ENCODE data around the gene AHNAK2.
"Not testable (repeated sequence)": the region's sequence is repeated elsewhere in the genome, so short reads cannot be mapped to it uniquely, and the experiment has no call there.

AHNAK2 gene

GRCh38 chr14:104891664-104892530 lies 86.3 kb downstream of the AHNAK2 start:
- Histone ChIP-seq H3K4me3 (replicated peaks; ENCODE audit: insufficient read depth, low read length) (no peak overlapping the region), H3K27ac (replicated peaks) (no peak overlapping the region), H3K27me3 (ENCODE audit: insufficient read depth, poor library complexity, severe bottlenecking) (no peaks in the 10 kb centered on the region)
- no peak for DNase-seq (ENCODE audit: low read depth in 1 of 2, low spot score in 1 of 2)
- no peak for TF ChIP-seq CTCF (IDR thresholded peaks at IDR 0.05; ENCODE audit: insufficient read depth, low read length)
- no peak for TF ChIP-seq GABPA (IDR thresholded peaks at IDR 0.05; ENCODE audit: low read depth)
- TF ChIP-seq SPI1 (IDR thresholded peaks at IDR 0.05; ENCODE audit: borderline replicate concordance, low read depth), result no peak
- no peak for TF ChIP-seq REST (IDR thresholded peaks at IDR 0.05; ENCODE audit: insufficient replicate concordance, low read depth)
- no peak for TF ChIP-seq POLR2AphosphoS5 (IDR thresholded peaks at IDR 0.05; ENCODE audit: low read depth)

GRCh38 chr14:104891121-104891551 lies 87.0 kb downstream of the AHNAK2 start:
- H3K27me3 ChIP-seq (ENCODE audit: insufficient read depth, poor library complexity, severe bottlenecking), result no peaks in the 10 kb centered on the region
- no peak for DNase-seq (ENCODE audit: low read depth in 1 of 2, low spot score in 1 of 2)
- no peak for TF ChIP-seq POLR2AphosphoS5 (IDR thresholded peaks at IDR 0.05; ENCODE audit: low read depth)
- no peak for TF ChIP-seq GABPA (IDR thresholded peaks at IDR 0.05; ENCODE audit: low read depth)
- no peak for TF ChIP-seq REST (IDR thresholded peaks at IDR 0.05; ENCODE audit: insufficient replicate concordance, low read depth)
- no peak for TF ChIP-seq SPI1 (IDR thresholded peaks at IDR 0.05; ENCODE audit: borderline replicate concordance, low read depth)
- TF ChIP-seq CTCF (IDR thresholded peaks at IDR 0.05; ENCODE audit: insufficient read depth, low read length), result no peak
- no peak overlapping the region for H3K27ac ChIP-seq (replicated peaks)
- no peak overlapping the region for H3K4me3 ChIP-seq (replicated peaks; ENCODE audit: insufficient read depth, low read length)

GRCh38 chr14:104890292-104890691 lies 87.9 kb downstream of the AHNAK2 start:
- not testable (repeated sequence) for DNase-seq (ENCODE audit: low read depth in 1 of 2, low spot score in 1 of 2); H3K4me3 ChIP-seq (replicated peaks; ENCODE audit: insufficient read depth, low read length); H3K27ac ChIP-seq (replicated peaks); H3K27me3 ChIP-seq (ENCODE audit: insufficient read depth, poor library complexity, severe bottlenecking)

DNA sequence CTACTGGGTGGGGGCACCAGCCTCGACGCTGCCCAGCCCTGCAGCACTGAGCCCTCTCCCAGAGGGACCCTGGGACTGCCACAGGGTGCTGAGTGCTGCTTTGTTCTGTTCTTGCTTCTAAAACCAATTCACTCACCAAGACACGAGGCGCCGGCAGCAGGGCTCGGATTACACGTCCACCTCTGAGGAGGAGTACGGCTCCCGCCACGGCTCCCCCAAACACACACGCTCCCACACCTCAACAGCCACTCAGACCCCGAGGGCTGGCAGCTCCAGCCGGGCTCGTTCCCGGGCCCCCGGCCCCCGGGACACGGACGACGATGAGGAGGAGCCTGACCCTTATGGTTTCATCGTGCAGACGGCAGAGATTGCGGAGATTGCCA lies 88.8 kb downstream of the AHNAK2 start:
- no peak overlapping the region for H3K4me3 ChIP-seq (replicated peaks; ENCODE audit: insufficient read depth, low read length)
- H3K27me3 ChIP-seq (ENCODE audit: insufficient read depth, poor library complexity, severe bottlenecking), result no peaks in the 10 kb centered on the region
- H3K27ac ChIP-seq (replicated peaks), result no peak overlapping the region
- TF ChIP-seq SPI1 (IDR thresholded peaks at IDR 0.05; ENCODE audit: borderline replicate concordance, low read depth) (no peak), POLR2AphosphoS5 (IDR thresholded peaks at IDR 0.05; ENCODE audit: low read depth) (no peak), GABPA (IDR thresholded peaks at IDR 0.05; ENCODE audit: low read depth) (no peak), REST (IDR thresholded peaks at IDR 0.05; ENCODE audit: insufficient replicate concordance, low read depth) (no peak), CTCF (IDR thresholded peaks at IDR 0.05; ENCODE audit: insufficient read depth, low read length) (no peak)
- no peak for DNase-seq (ENCODE audit: low read depth in 1 of 2, low spot score in 1 of 2)

Measured in HL-60 (cell line).